ENCODE results near the gene KCNK1.

The KCNK1 gene

GRCh38 chr1:233656687-233657086 is 42.8 kb downstream of the KCNK1 start:
- Histone ChIP-seq H3K27me3 (ENCODE audit: insufficient read depth, poor library complexity, severe bottlenecking) (peaks cover 3% of the 10 kb centered on the region), H3K4me3 (replicated peaks; ENCODE audit: insufficient read depth, low read length) (no peak overlapping the region), H3K27ac (replicated peaks) (no peak overlapping the region)
- no peak for DNase-seq (ENCODE audit: low read depth in 1 of 2, low spot score in 1 of 2)
- TF ChIP-seq CTCF (IDR thresholded peaks at IDR 0.05; ENCODE audit: insufficient read depth, low read length) = no peak
- no peak for TF ChIP-seq GABPA (IDR thresholded peaks at IDR 0.05; ENCODE audit: low read depth)

- DNase-seq (ENCODE audit: low read depth in 1 of 2, low spot score in 1 of 2) = no peak
- Histone ChIP-seq H3K27me3 (ENCODE audit: insufficient read depth, poor library complexity, severe bottlenecking) (peaks cover 3% of the 10 kb centered on the region), H3K4me3 (replicated peaks; ENCODE audit: insufficient read depth, low read length) (no peak overlapping the region), H3K27ac (replicated peaks) (no peak overlapping the region)
- no peak for TF ChIP-seq SPI1 (IDR thresholded peaks at IDR 0.05; ENCODE audit: borderline replicate concordance, low read depth)
- no peak for TF ChIP-seq CTCF (IDR thresholded peaks at IDR 0.05; ENCODE audit: insufficient read depth, low read length)
- no peak for TF ChIP-seq POLR2AphosphoS5 (IDR thresholded peaks at IDR 0.05; ENCODE audit: low read depth)
- TF ChIP-seq REST (IDR thresholded peaks at IDR 0.05; ENCODE audit: insufficient replicate concordance, low read depth) = no peak
- no peak for TF ChIP-seq GABPA (IDR thresholded peaks at IDR 0.05; ENCODE audit: low read depth)
Observed at GRCh38 chr1:233657466-233657865, 43.6 kb downstream of the KCNK1 start.

- H3K27me3 ChIP-seq (ENCODE audit: insufficient read depth, poor library complexity, severe bottlenecking) = no peaks in the 10 kb centered on the region
- TF ChIP-seq SPI1 (IDR thresholded peaks at IDR 0.05; ENCODE audit: borderline replicate concordance, low read depth) (no peak), POLR2AphosphoS5 (IDR thresholded peaks at IDR 0.05; ENCODE audit: low read depth) (no peak), CTCF (IDR thresholded peaks at IDR 0.05; ENCODE audit: insufficient read depth, low read length) (no peak), GABPA (IDR thresholded peaks at IDR 0.05; ENCODE audit: low read depth) (no peak), REST (IDR thresholded peaks at IDR 0.05; ENCODE audit: insufficient replicate concordance, low read depth) (no peak)
- no peak for DNase-seq (ENCODE audit: low read depth in 1 of 2, low spot score in 1 of 2)
- no peak overlapping the region for H3K27ac ChIP-seq (replicated peaks)
- no peak overlapping the region for H3K4me3 ChIP-seq (replicated peaks; ENCODE audit: insufficient read depth, low read length)
Observed at GRCh38 chr1:233659495-233659894, 45.6 kb downstream of the KCNK1 start.

GRCh38 chr1:233661376-233662159 is 47.7 kb downstream of the KCNK1 start:
- no peak overlapping the region for H3K27ac ChIP-seq (replicated peaks)
- no peak for DNase-seq (ENCODE audit: low read depth in 1 of 2, low spot score in 1 of 2)
- H3K4me3 ChIP-seq (replicated peaks; ENCODE audit: insufficient read depth, low read length) = no peak overlapping the region

More at GRCh38 chr1:233661376-233662159, 47.7 kb downstream of the KCNK1 start:
- H3K27me3 ChIP-seq (ENCODE audit: insufficient read depth, poor library complexity, severe bottlenecking) = no peaks in the 10 kb centered on the region
- no peak for TF ChIP-seq REST (IDR thresholded peaks at IDR 0.05; ENCODE audit: insufficient replicate concordance, low read depth)
- TF ChIP-seq CTCF (IDR thresholded peaks at IDR 0.05; ENCODE audit: insufficient read depth, low read length) = no peak
- no peak for TF ChIP-seq GABPA (IDR thresholded peaks at IDR 0.05; ENCODE audit: low read depth)
- no peak for TF ChIP-seq POLR2AphosphoS5 (IDR thresholded peaks at IDR 0.05; ENCODE audit: low read depth)
- no peak for TF ChIP-seq SPI1 (IDR thresholded peaks at IDR 0.05; ENCODE audit: borderline replicate concordance, low read depth)

Measured in HL-60 (cell line).